Heart left ventricle (tissue), 16 donors: ENCODE measurements around the gene GOLGA7B. TPM values are rescaled to one million over a fixed set of nuclear protein-coding genes. Genes with fewer than 3 reads are reported as not detected.

Source experiments
- ATAC-seq, 4 donors: fragments of 200-7000 bp; cut with Tn5 transposase; one replicate each; pipeline ENCODE4 v1.9.1; 2020 to 2022; ENCODE audit warnings: moderate library complexity in 4 of 4, mild to moderate bottlenecking in 3 of 4, moderate number of reproducible peaks in 1 of 4
- DNase-seq, 5 donors: peaks; one replicate each; pipeline ENCODE4 v3.0.0-alpha.2; 2020
- H3K27ac ChIP-seq, 12 donors: fragments of 200-600 bp; sonication (generic) in 4 of 12; one replicate each; pipeline versions ENCODE4 v1.5.0 to v1.8.0; 2016 to 2022; ENCODE audit warnings: mild to moderate bottlenecking in 2 of 12
- H3K27me3 ChIP-seq, 9 donors: fragments of 200-600 bp; sonication (generic) in 2 of 9; one replicate each; pipeline versions ENCODE4 v1.5.1 to v1.8.0; 2016 to 2022; ENCODE audit warnings: mild to moderate bottlenecking in 3 of 9
- H3K36me3 ChIP-seq, 9 donors: fragments of 200-600 bp; sonication (generic) in 2 of 9; one replicate each; pipeline versions ENCODE4 v1.5.0 to v1.8.0; 2018 to 2022; ENCODE audit warnings: mild to moderate bottlenecking in 2 of 9
- H3K4me1 ChIP-seq, 12 donors: fragments of 200-600 bp; sonication (generic) in 4 of 12; one replicate each; pipeline versions ENCODE4 v1.5.0 to v1.8.0; 2016 to 2022; ENCODE audit warnings: mild to moderate bottlenecking in 3 of 12
- H3K4me3 ChIP-seq, 12 donors: fragments of 200-600 bp; sonication (generic) in 4 of 12; one replicate each; pipeline versions ENCODE4 v1.5.0 to v1.8.0; 2017 to 2022; ENCODE audit warnings: mild to moderate bottlenecking in 9 of 12, moderate library complexity in 4 of 12
- H3K9me3 ChIP-seq, 12 donors: fragments of 200-600 bp; sonication (generic) in 4 of 12; one replicate each; pipeline versions ENCODE4 v1.5.0 to v1.8.0; 2016 to 2022; ENCODE audit warnings: mild to moderate bottlenecking in 1 of 12
- POLR2A ChIP-seq, 2 donors: fragments of 450-650 bp; IDR thresholded peaks; one replicate each; pipeline ENCODE4 v1.6.1; 2017; ENCODE audit warnings: antibody characterized with exemption in 2 of 2, mild to moderate bottlenecking in 2 of 2, moderate library complexity in 2 of 2
- WGBS, 4 donors: extraction: QIAGEN DNeasy Blood & Tissue Kit in 2 of 4; methylation state at CpG; one replicate each; pipeline versions ENCODE4 v1.1.5 to v1.1.7; 2013 to 2018; 5-methylcytosine and 5-hydroxymethylcytosine counted together
- intact Hi-C, 10 donors: fragments of 100-400 bp; cut with DNase I; formaldehyde crosslinking; loops; one replicate each; pipeline versions ENCODE4 v1.11.1 to v1.14.2; 2022
- polyA plus RNA-seq, 2 donors: library from polyadenylated mRNA; stranded (reverse); fragments of 200-250 nt; gene quantifications; one replicate each; pipeline ENCODE4 v1.2.3, GENCODE V29; 2013
- total RNA-seq, 9 donors: library from RNA; depleted of rRNA in 2 of 9; stranded (reverse); fragments of >200 nt in 2 of 9; fragmentation: NEBNext Ultra II Directional in 3 of 9; extraction: Animal tissue kit (Norgen Biotek cat#: 25700) in 3 of 9; gene quantifications; one replicate each; pipeline versions ENCODE4 v1.1.0 to v1.2.4, GENCODE V29; 2016 to 2023
- TF ChIP-seq, protein P1 (sequence below), 12 donors: fragments of 200-600 bp; sonication (generic) in 4 of 12; IDR thresholded peaks; one replicate each; pipeline versions ENCODE4 v1.5.0 to v1.8.0; 2018 to 2022; ENCODE audit warnings: antibody characterized with exemption in 12 of 12, mild to moderate bottlenecking in 5 of 12
- donor health status: ischemic (EF 13 %, LVEDD 7.1; RV severe dilation, severe dysfunction).
- donor health status: healthy with polysubstance abuse.
- donor health status: DM: no; HTN: yes; CAD: no.
- donor health status: DM: no; HTN: no; CAD: no.
- donor health status: ischemic (EF 25% LVEDD 6.9; RV normal size, moderate dysfunction).
- donor health status: ischemic (EF 25% LVEDD 5.7; RV mildly dilated, moderate dysfunction).
- donor health status: healthy.
- donor health status: DM: yes; HTN: yes; CAD: no.
- donor health status: ischemic (EF 35%, LVEDD 5.7; RV mildly dilated, moderate dysfunction).
- donor health status: nonischemic (EF 11% LVEDD 7.7; RV severe dilation, severe dysfunction).
- donor health status: DM: yes; HTN: yes; CAD: no.
- donor health status: PGD.
- donor health status: ischemic (EF 29% LVEDD 5.4; RV normal size, mild dysfunction).
- donor health status: nonischemic (EF 23%, LVEDD 6.1; RV moderate dilation, normal function).

The GOLGA7B gene
- total and polyA plus RNA-seq, 11 donors, result 0.06 to 1.1 (median 0.16) TPM; not detected in 1

DNA sequence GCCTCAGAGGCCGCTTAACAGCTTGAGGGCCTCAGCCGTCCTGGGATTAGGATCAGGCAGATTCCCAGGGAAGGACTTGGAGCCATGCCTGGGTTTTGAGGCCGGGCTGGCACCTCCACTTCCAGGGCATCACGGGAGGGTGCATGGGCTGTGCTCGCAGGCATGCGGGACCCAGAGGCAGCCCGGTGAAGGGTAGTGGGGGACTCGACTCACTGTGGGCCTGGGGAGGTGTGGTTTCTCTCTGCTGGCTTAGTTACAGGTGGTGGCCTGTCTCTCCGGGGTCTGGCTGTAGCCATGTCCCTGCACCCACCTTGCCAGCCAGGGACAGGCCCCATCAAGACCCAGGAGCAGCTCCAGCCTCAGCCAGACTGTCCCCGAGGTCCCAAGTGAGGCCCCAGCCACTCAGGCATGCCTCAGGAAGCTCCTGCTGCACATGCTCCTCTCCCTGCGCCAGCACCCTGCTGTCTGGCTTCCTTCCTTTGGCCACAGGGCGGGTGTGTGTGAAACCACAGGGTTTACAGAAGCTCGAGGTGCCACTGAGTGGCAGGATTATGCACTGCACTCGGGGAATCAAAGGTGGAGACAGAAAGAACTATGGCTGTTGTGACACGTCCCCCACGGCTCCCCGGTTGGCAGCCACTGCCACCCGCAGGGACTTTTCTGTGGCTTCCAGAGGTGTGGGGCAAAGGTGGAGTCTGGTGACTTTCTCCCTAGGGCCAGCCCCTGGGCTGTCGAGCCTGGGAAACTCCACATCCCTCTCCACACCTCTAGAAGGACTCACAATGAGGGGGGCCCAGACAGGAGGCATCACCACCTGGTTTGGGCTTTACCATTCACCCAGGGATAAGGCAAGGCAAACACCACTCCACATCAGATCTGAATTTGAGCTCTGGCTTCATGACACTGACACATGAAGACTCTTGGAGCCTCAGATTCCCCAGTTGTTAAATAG lies 19.7 kb downstream of the GOLGA7B start:
- H3K4me3 ChIP-seq, result no peak overlapping the region
- H3K27ac ChIP-seq, result no peak overlapping the region
- DNase-seq (peak; percentile 79 to 89 (median 81)), ATAC-seq (peak; percentile 92 to 98 (median 96))
- 6 to 24% (median 15%) methylated on average over 7 to 19 of the region's 19 CpGs for WGBS, 4 donors
- H3K4me1 ChIP-seq, result peaks cover 0 to 15% (median 6%) of the 10 kb centered on the region in 12 donors
- no peaks in the 10 kb centered on the region for H3K36me3 ChIP-seq
- no peaks in the 10 kb centered on the region for H3K9me3 ChIP-seq
- intact Hi-C loops, result loop anchor here (1.0 to 10.0 kb wide), 8 partner anchors 75 to 111 kb away; no protein-coding TSS in a partner anchor
- peaks cover 0 to 13% (median 0%) of the 10 kb centered on the region in 9 donors for H3K27me3 ChIP-seq
- TF ChIP-seq, protein P1, sequence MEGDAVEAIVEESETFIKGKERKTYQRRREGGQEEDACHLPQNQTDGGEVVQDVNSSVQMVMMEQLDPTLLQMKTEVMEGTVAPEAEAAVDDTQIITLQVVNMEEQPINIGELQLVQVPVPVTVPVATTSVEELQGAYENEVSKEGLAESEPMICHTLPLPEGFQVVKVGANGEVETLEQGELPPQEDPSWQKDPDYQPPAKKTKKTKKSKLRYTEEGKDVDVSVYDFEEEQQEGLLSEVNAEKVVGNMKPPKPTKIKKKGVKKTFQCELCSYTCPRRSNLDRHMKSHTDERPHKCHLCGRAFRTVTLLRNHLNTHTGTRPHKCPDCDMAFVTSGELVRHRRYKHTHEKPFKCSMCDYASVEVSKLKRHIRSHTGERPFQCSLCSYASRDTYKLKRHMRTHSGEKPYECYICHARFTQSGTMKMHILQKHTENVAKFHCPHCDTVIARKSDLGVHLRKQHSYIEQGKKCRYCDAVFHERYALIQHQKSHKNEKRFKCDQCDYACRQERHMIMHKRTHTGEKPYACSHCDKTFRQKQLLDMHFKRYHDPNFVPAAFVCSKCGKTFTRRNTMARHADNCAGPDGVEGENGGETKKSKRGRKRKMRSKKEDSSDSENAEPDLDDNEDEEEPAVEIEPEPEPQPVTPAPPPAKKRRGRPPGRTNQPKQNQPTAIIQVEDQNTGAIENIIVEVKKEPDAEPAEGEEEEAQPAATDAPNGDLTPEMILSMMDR (IDR thresholded peaks at IDR 0.05), result peak; percentile 57 to 78 (median 69)
- no peak for TF ChIP-seq POLR2A (IDR thresholded peaks at IDR 0.05)

DNA sequence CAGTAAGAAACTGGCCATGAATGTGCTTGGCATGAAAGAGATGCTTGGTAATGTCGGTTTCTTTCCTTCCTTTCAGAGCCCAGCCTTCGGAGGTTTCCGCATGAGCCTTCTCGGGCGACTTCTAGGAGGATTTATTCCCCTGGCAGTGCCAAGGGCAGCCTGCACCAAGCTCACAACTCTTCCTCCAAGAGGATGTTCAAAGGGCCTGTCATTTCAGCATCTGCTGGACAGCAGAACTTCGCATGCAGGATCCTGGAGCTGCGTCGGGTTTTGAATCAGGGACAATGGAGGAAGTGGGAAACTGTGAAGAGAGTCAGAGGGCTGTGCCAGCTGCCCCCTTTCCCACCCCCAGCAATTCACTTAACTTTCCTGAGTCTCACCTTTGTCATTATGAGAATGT lies 21.3 kb downstream of the GOLGA7B start:
- Histone ChIP-seq H3K4me3 (no peak overlapping the region), H3K27ac (no peak overlapping the region), H3K36me3 (no peaks in the 10 kb centered on the region), H3K4me1 (peaks cover 0 to 15% (median 6%) of the 10 kb centered on the region in 12 donors), H3K9me3 (no peaks in the 10 kb centered on the region), H3K27me3 (peaks cover 0 to 8% (median 0%) of the 10 kb centered on the region in 9 donors)
- ATAC-seq (no peak), DNase-seq (no peak)
- intact Hi-C loops, result loop anchor here in 3 of 10 donors (1.0 to 5.0 kb wide), 4 partner anchors 78 to 110 kb away; no protein-coding TSS in a partner anchor
- TF ChIP-seq, protein P1 (IDR thresholded peaks at IDR 0.05), result no peak
- no peak for TF ChIP-seq POLR2A (IDR thresholded peaks at IDR 0.05)
- 77 to 84% (median 80%) methylated on average over 8 of the region's 8 CpGs for WGBS, 4 donors

DNA sequence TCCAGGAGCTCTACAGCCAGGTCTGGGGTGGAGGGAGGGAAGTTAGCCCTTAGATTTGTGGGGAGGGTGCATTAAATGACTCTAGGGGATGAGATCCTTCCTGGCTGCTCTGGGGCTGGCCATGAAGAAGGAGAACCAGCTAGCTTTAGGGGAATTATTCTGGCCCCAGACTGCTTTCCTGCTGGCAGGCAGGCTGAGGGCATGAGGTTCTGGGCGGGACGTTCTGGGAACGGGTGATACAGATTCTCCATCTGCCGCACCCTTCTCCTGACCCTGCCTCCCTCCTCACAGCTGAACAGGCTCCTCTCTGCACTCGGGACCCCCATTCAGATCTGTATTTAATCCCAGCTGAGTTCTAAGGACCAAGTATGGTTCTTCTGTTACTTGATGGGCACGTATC lies 23.9 kb downstream of the GOLGA7B start:
- no peak for TF ChIP-seq POLR2A (IDR thresholded peaks at IDR 0.05)
- TF ChIP-seq, protein P1 (IDR thresholded peaks at IDR 0.05), result no peak
- Histone ChIP-seq H3K36me3 (no peaks in the 10 kb centered on the region), H3K27ac (peak overlapping the region in 2 of 12 donors; percentile 24 to 54), H3K9me3 (no peaks in the 10 kb centered on the region), H3K4me1 (peaks cover 0 to 15% (median 6%) of the 10 kb centered on the region in 12 donors), H3K4me3 (no peak overlapping the region), H3K27me3 (peaks cover 0 to 8% (median 0%) of the 10 kb centered on the region in 9 donors)
- DNase-seq (no peak), ATAC-seq (peak in 1 of 4 donors; percentile 4)
- intact Hi-C loops, result loop anchor here in 2 of 10 donors (5.0 kb wide), 1 partner anchor 111 kb away; no protein-coding TSS in a partner anchor
- WGBS, 4 donors, result 58 to 70% (median 63%) methylated on average over 6 of the region's 6 CpGs

DNA sequence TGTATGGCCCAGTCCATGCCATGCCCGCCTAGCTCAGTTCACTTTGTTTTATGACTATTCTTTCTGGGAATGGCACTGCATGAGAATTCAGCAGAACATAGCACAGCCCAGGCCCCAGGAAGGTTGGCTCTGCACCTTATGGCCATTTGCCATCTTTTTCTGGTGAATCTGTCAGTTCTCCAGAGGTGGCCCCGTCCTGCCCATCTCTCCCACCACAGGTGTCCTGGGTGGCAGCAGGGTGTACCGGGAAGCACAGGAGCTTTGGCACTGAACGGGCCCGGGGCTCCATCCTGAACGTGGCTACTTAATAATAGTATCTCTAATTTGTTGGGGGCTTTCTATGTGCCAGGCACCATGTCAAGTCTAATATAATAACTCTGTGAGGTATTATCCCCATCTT lies 24.7 kb downstream of the GOLGA7B start:
- 77 to 86% (median 79%) methylated on average over 6 of the region's 6 CpGs for WGBS, 4 donors
- intact Hi-C loops, result loop anchor here in 2 of 10 donors (5.0 kb wide), 1 partner anchor 112 kb away; no protein-coding TSS in a partner anchor

More for the DNA sequence above, 24.7 kb downstream of the GOLGA7B start:
- peak overlapping the region in 2 of 12 donors; percentile 22 to 69 for H3K27ac ChIP-seq
- no peak for TF ChIP-seq POLR2A (IDR thresholded peaks at IDR 0.05)
- TF ChIP-seq, protein P1 (IDR thresholded peaks at IDR 0.05), result no peak
- H3K27me3 ChIP-seq, result peaks cover 0 to 8% (median 0%) of the 10 kb centered on the region in 9 donors
- ATAC-seq (no peak), DNase-seq (no peak)
- H3K4me3 ChIP-seq, result no peak overlapping the region
- H3K4me1 ChIP-seq, result peaks cover 0 to 7% (median 0%) of the 10 kb centered on the region in 12 donors
- no peaks in the 10 kb centered on the region for H3K36me3 ChIP-seq
- no peaks in the 10 kb centered on the region for H3K9me3 ChIP-seq
